ENCODE results near the gene EMD.
"Not testable (repeated sequence)": the region's sequence is repeated elsewhere in the genome, so short reads cannot be mapped to it uniquely, and the experiment has no call there.

Gene EMD

DNA sequence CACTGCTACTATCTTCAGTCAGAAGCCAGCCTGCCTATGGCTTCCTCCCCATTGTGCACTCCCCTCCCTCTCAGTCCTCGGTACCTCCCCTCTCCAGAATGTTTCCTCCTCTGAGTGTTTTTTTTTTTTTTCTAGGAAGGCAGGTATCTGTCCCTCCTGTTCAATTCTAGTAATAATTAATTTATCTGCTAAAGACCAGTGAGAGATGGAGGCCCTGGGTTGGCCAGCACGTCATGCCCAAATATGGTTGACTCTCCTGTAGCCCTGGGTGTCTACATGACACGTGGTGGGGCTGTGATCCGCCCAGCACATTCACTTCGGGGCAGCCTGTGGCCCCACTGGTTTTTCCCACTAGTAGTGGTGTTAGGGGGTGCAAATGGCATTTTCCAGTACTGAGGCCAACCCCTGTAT, 6.5 kb upstream of the EMD start:
- DNase-seq = peak; percentile 29 to 65

- no peak for DNase-seq
These were observed 5.5 kb upstream of the EMD start for GRCh38 chrX:154373340-154374306.

DNA sequence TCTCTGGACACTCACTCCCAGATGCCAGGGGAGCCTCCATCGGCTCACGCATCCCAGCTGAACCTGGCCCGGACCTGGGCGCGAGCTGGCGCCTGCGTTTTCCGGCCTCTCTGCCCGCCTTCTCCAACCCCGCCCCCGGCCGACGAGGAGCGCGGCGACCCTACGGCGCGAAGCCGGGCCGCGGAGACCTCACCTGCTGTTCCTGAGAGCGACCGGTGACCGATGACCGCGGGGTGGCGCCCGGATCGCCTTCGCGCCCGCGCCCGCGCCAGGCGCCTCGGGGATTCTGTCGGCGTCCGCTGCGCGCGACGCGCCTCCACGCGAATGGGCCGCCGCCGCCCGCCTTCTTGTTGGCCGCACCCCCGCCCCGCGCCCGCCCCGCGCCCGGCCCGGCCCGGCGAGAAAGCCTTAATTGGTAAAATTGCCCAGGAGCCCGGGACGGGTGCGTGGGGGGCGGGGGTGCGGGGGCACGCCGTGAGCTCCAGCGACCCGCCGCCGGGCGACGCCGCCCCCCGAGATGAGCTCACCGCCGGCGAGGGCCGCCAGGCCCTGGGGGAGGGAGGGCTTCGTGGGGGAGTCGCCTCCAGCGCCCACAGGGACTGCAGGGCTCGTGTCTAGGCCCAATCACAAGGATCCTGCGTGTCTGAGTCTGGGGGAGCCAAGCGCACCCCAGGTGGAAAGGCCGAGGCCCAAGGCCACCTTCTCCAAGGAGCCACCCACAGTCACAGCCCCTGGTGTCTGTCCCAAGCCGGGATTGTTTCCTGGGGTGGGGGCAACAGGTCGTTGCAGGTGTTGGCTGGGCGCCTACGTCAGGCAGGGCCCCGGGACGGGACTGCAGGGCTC, 4.6 kb upstream of the EMD start, which contains the start of gene FLNA:
TSS of gene FLNA (minus strand) at position 322 of the 843 bp plus-strand sequence. CDS start 3,389 bp downstream, outside the sequence.
- DNase-seq = peak; percentile 30 to 50

- no peak for DNase-seq
These were observed 4.0 kb upstream of the EMD start for GRCh38 chrX:154375156-154375504.

DNA sequence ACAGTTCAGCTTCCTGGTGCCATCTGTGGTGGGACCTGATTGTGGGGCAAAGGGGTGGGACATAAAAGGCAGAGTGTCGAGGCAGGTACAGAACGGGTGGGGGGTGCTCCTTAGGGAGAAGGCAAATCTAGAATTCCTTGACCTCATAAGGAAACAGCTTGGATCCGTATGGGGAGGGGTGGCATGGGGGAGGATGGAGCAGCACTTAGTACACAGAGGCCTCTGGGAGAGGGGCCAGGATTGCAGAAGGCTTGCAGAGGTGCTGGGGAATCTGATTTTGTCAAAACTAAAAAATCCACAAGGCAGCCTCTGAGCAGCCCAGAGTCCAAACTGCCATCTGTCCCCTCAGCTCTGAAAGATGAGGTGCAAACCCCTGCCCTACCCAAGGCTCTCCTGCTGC, 2.3 kb upstream of the EMD start:
- DNase-seq = no peak

- peak in 1 of 2 donors; percentile 53 for DNase-seq
These were observed 866 bp upstream of the EMD start for GRCh38 chrX:154378059-154378798.

GRCh38 chrX:154379569-154379951, 465 bp downstream of the EMD start:
- DNase-seq = no peak

DNA sequence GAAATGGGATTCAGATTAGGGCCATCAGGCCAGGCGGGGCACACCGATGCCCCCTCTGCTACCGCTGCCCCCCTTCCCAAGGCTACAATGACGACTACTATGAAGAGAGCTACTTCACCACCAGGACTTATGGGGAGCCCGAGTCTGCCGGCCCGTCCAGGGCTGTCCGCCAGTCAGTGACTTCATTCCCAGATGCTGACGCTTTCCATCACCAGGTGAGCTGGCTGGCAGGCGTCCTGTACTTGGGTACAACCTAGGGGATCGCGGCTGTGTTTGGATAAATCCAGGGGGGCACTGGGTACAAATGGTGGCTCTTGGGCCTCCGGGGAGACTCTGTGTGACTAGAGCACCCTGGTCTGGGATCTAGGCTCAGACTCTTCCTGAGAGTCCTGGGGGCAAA, 1.1 kb downstream of the EMD start:
- no peak for DNase-seq

- no peak for DNase-seq
These were observed 1.7 kb downstream of the EMD start for GRCh38 chrX:154380787-154381186.

DNA sequence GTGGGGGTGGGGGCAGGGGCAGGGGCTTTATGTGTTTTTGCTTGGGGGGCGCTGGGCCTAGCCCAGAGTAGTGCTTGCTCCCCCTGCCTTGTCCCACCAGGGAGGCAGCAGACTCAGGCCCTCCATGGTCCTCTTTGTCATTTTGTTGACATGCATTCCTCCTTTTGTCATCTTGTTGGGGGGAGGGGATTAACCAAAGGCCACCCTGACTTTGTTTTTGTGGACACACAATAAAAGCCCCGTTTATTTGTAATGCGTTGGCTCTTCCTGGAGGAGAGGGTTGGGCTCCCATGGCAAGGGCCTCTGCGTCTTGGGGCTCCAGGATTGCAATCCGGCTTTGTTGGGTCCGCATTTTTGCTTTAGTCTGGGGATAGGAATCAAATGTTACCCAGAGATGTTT, 2.2 kb downstream of the EMD start:
- no peak for DNase-seq

DNA sequence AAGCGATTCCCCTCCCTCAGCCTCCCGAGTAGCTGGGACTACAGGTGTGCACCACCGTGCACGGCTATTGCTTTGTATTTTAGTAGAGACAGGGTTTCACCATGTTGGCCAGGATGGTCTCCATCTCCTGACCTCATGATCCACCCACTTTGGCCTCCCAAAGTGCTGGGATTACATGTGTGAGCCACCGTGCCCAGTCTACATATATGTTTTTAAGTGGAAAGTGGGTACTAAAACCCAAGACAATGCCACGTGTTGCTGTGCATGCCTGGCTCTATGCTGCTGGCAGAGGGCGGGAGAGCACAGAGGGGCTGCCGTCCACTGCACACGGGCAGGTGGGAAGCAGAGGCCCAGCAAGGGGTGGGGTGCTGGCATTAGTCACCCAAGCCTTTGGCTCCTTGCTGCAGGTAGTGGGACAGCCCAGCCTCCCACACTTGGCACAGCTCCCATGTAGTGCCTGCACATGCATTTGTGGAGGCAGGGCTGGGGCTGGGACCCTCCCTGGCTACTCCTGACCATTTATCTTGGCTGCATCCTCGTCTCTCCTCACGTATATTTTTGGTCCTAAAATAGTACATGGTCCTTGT, 3.5 kb downstream of the EMD start:
- DNase-seq = no peak

GRCh38 chrX:154383359-154384283, 4.5 kb downstream of the EMD start:
- DNase-seq = no peak

DNA sequence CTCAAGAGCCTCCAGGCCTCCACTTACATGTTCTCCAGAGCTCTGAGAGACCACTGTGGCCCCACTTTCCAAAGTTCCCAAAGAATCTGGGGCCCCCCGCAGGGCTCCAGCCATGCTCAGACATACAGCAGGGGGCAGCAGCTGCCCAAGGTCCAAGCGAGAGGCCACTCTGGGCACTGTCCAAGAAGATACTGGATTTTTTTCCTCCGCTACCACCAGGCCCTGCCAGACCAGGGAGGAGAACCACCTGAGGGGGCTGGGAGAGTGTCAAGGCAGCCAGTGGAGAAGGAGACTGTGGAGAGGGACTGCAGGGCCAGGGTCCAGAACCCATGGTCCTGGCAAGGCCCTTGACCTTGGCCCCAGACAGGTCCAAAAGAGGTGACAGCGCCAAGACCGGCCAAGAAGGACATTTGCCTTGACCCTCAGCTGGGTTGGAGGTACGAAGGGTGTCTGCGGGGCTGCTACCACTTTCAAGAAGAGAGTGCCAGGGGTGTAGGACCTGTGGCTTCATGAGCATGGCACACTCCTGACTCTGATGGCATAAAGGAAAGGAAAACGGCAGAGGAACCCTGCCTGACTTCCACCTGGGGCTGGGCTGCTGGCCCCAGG, 5.3 kb downstream of the EMD start:
- DNase-seq = no peak

GRCh38 chrX:154388094-154388493, 9.0 kb downstream of the EMD start:
- not testable (repeated sequence) for DNase-seq

- not testable (repeated sequence) for DNase-seq
These were observed 9.6 kb downstream of the EMD start for GRCh38 chrX:154388649-154389048.

- DNase-seq = peak in 1 of 2 donors; percentile 51
These were observed 11.0 kb downstream of the EMD start for GRCh38 chrX:154389812-154390747.

- not testable (repeated sequence) for DNase-seq
These were observed 17.3 kb downstream of the EMD start for GRCh38 chrX:154396363-154396762.

DNA sequence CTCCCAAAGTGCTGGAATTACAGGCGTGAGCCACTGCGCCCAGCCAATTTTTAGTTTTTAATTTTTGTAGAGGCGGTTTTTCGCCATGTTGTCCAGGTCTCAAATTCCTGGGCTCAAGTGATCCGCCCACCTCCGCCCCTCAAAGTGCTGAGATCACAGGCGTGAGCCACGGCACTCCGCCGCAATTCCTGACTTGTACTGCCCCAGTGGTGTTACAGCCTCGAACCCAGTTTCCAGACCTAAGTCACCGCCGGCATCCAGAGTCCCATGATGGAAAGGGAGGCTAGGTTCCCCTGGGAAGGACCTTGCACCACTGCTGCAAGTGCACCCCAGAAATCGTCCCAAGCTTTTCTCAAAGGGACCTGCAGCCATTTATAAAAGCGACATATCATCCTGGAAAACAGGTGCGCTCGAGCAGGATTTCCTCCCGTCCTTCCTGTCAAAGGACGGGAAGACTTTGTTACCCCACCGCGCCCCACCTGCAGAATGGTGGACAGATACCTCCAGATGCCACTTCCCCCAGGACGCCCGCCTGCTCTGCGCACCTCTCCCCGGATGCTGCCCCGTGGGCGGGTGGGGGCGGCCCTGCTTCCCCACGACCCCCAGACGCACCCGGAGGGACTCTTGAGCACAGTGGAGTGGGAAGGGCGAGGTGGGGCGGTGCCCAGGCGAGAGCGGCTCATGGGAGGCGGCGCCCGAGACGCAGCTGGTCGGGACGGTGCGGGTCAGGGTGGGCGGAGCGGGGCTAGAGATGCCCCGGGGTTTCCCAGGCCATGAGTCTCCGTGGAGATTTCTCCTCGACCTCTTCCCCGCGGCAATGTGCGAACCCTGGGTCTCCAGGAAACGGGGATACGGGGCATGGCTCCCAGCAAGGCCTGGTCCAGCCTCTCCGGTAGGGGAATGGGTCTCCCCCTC, 18.1 kb downstream of the EMD start:
- DNase-seq = peak; percentile 66
